SK-N-SH treated with all-trans-retinoic acid at 6 μM for 48 hours (cell line): ENCODE data around the gene CHORDC1.

ENCODE experiments used
- ATAC-seq: fragments of 200-7000 bp; cut with Tn5 transposase; 3 replicates; pipeline ENCODE4 v1.9.1; 2020; ENCODE audit warnings: mild to moderate bottlenecking, moderate library complexity
- ARNTL ChIP-seq: fragments of 450-650 bp; formaldehyde crosslinking; IDR thresholded peaks from 2 replicates; pipeline ENCODE4 v1.5.0; 2020; ENCODE audit warnings: low read depth, mild to moderate bottlenecking, moderate library complexity, borderline replicate concordance
- BACH2 ChIP-seq: fragments of 250-450 bp; sonication (Bioruptor Pico); IDR thresholded peaks from 2 replicates; pipeline ENCODE4 v1.9.0; 2021; ENCODE audit warnings: mild to moderate bottlenecking, borderline replicate concordance
- CREB5 ChIP-seq: fragments of 250-450 bp; sonication (Bioruptor Pico); IDR thresholded peaks from 2 replicates; pipeline ENCODE4 v1.5.1; 2020; ENCODE audit warnings: low read depth, mild to moderate bottlenecking, moderate library complexity
- CSDC2 ChIP-seq: fragments of 250-450 bp; sonication (Bioruptor Pico); IDR thresholded peaks from 2 replicates; pipeline ENCODE4 v1.5.0; 2020; ENCODE audit warnings: mild to moderate bottlenecking, moderate library complexity
- ESRRG ChIP-seq: fragments of 250-450 bp; sonication (Bioruptor Pico); IDR thresholded peaks from 2 replicates; pipeline ENCODE4 v1.6.1; 2021; ENCODE audit warnings: mild to moderate bottlenecking
- GLIS3 ChIP-seq: fragments of 250-450 bp; sonication (Bioruptor Pico); IDR thresholded peaks from 2 replicates; pipeline ENCODE4 v1.5.0; 2020; ENCODE audit warnings: mild to moderate bottlenecking, moderate library complexity
- ISL1 ChIP-seq: fragments of 250-450 bp; sonication (Bioruptor Pico); IDR thresholded peaks from 2 replicates; pipeline ENCODE4 v2.1.2; 2022; ENCODE audit warnings: mild to moderate bottlenecking, moderate library complexity
- OSR1 ChIP-seq: fragments of 250-450 bp; sonication (Bioruptor Pico); IDR thresholded peaks from 2 replicates; pipeline ENCODE4 v1.8.0; 2022; ENCODE audit warnings: moderate library complexity, mild to moderate bottlenecking, inconsistent platforms
- PPARA ChIP-seq: fragments of 250-450 bp; sonication (Bioruptor Pico); IDR thresholded peaks from 2 replicates; pipeline ENCODE4 v1.5.0; 2020; ENCODE audit warnings: mild to moderate bottlenecking, borderline replicate concordance
- RARB ChIP-seq: fragments of 250-450 bp; sonication (Bioruptor Pico); IDR thresholded peaks from 2 replicates; pipeline ENCODE4 v1.8.0; 2021; ENCODE audit warnings: mild to moderate bottlenecking, moderate library complexity
- SNAI2 ChIP-seq: fragments of 250-450 bp; sonication (Bioruptor Pico); IDR thresholded peaks from 2 replicates; pipeline ENCODE4 v1.5.0; 2020; ENCODE audit warnings: mild to moderate bottlenecking, moderate library complexity
- TCF4 ChIP-seq: fragments of 250-450 bp; sonication (Bioruptor Pico); IDR thresholded peaks from 2 replicates; pipeline ENCODE4 v1.8.0; 2021; ENCODE audit warnings: mild to moderate bottlenecking, moderate library complexity, borderline replicate concordance
- TOX ChIP-seq: fragments of 250-450 bp; sonication (Bioruptor Pico); IDR thresholded peaks from 2 replicates; pipeline ENCODE4 v1.8.0; 2021; ENCODE audit warnings: mild to moderate bottlenecking, moderate library complexity, borderline replicate concordance
- ZC3H10 ChIP-seq: fragments of 250-450 bp; sonication (Bioruptor Pico); IDR thresholded peaks from 2 replicates; pipeline ENCODE4 v1.5.1; 2021; ENCODE audit warnings: mild to moderate bottlenecking, moderate library complexity
- ZFP3 ChIP-seq: fragments of 250-450 bp; sonication (Bioruptor Pico); IDR thresholded peaks from 2 replicates; pipeline ENCODE4 v1.5.0; 2020; ENCODE audit warnings: mild to moderate bottlenecking, moderate library complexity
- ZFP30 ChIP-seq: fragments of 450-650 bp; formaldehyde crosslinking; IDR thresholded peaks from 2 replicates; pipeline ENCODE4 v1.5.0; 2022; ENCODE audit warnings: mild to moderate bottlenecking, moderate library complexity
- ZNF565 ChIP-seq: fragments of 450-650 bp; formaldehyde crosslinking; conservative IDR thresholded peaks from 2 replicates; pipeline ENCODE4 v1.5.0; 2020; ENCODE audit warnings: low read depth, mild to moderate bottlenecking, moderate library complexity
- ZNF70 ChIP-seq: fragments of 450-650 bp; formaldehyde crosslinking; IDR thresholded peaks from 2 replicates; pipeline ENCODE4 v1.5.0; 2020; ENCODE audit warnings: mild to moderate bottlenecking, moderate library complexity
- ZNF8 ChIP-seq: fragments of 450-650 bp; formaldehyde crosslinking; IDR thresholded peaks from 2 replicates; pipeline ENCODE4 v1.5.0; 2020; ENCODE audit warnings: mild to moderate bottlenecking, moderate library complexity
- TF ChIP-seq, protein P1 (sequence below): fragments of 250-450 bp; sonication (Bioruptor Pico); IDR thresholded peaks from 2 replicates; pipeline ENCODE4 v1.8.0; 2021; ENCODE audit warnings: low read depth, mild to moderate bottlenecking, moderate library complexity, borderline replicate concordance
- TF ChIP-seq, protein P2 (sequence below): fragments of 250-450 bp; sonication (Bioruptor Pico); IDR thresholded peaks from 2 replicates; pipeline ENCODE4 v1.5.1; 2021; ENCODE audit warnings: mild to moderate bottlenecking, moderate library complexity
- TF ChIP-seq, protein P3 (sequence below): fragments of 250-450 bp; sonication (Bioruptor Pico); IDR thresholded peaks from 2 replicates; pipeline ENCODE4 v1.5.0; 2020; ENCODE audit warnings: mild to moderate bottlenecking, moderate library complexity

The CHORDC1 gene

DNA sequence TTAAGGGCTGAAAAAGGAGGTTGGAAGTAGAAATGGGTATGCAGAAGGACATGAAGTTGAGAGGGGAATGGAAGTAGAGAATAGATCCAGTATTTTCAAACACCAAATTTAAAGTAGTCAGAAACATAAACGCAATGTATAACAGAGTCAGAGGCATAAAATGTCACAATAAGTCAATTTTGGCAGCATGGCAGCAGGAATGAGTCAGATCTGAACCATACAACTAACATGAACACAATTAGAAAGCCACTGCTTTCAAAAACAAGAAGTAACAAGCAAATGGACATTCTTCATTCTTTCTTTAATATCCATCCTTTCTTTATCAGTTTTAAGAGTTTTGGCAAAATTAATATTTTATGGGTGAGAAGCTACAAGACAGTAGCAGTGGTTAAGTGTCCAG lies 2.5 kb downstream of the CHORDC1 start:
- no peak for TF ChIP-seq ESRRG
- no peak for TF ChIP-seq ZFP30 (CRISPR knock-in tag)
- TF ChIP-seq ZC3H10 = no peak
- TF ChIP-seq, protein P1, sequence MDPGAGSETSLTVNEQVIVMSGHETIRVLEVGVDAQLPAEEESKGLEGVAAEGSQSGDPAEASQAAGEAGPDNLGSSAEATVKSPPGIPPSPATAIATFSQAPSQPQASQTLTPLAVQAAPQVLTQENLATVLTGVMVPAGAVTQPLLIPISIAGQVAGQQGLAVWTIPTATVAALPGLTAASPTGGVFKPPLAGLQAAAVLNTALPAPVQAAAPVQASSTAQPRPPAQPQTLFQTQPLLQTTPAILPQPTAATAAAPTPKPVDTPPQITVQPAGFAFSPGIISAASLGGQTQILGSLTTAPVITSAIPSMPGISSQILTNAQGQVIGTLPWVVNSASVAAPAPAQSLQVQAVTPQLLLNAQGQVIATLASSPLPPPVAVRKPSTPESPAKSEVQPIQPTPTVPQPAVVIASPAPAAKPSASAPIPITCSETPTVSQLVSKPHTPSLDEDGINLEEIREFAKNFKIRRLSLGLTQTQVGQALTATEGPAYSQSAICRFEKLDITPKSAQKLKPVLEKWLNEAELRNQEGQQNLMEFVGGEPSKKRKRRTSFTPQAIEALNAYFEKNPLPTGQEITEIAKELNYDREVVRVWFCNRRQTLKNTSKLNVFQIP (CRISPR knock-in tag) = no peak
- TF ChIP-seq ZNF70 = no peak
- no peak for ATAC-seq

DNA sequence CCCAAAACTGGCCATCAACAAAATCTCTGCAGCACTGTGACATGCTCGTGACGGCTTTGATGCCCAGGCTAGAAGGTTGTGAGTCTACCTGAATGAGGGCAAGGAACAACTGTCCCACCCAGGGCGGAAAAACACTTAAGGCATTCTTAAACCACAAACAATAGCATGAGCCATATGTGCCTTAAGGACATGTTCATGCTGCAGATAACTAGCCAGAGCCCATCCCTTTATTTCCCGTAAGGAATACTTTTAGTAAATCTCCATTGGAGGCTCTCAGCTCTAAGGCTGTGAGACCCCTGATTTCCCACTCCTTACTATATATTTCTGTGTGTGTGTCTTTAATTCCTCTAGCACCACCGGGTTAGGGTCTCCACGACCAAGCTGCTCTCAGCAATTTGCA lies 3.4 kb downstream of the CHORDC1 start:
- ATAC-seq = no peak
- TF ChIP-seq ZFP3 (CRISPR knock-in tag) (no peak), SNAI2 (CRISPR knock-in tag) (no peak), ESRRG (no peak), TOX (no peak), CSDC2 (CRISPR knock-in tag) (no peak), TCF4 (CRISPR knock-in tag) (no peak), ZNF8 (no peak), ZNF565 (CRISPR knock-in tag) (no peak), ZFP30 (CRISPR knock-in tag) (no peak), RARB (no peak)
- TF ChIP-seq, protein P2, sequence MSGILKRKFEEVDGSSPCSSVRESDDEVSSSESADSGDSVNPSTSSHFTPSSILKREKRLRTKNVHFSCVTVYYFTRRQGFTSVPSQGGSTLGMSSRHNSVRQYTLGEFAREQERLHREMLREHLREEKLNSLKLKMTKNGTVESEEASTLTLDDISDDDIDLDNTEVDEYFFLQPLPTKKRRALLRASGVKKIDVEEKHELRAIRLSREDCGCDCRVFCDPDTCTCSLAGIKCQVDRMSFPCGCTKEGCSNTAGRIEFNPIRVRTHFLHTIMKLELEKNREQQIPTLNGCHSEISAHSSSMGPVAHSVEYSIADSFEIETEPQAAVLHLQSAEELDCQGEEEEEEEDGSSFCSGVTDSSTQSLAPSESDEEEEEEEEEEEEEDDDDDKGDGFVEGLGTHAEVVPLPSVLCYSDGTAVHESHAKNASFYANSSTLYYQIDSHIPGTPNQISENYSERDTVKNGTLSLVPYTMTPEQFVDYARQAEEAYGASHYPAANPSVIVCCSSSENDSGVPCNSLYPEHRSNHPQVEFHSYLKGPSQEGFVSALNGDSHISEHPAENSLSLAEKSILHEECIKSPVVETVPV (CRISPR knock-in tag) = no peak
- TF ChIP-seq, all 23 proteins: peak for 0

GRCh38 chr11:90218606-90219005 lies 4.2 kb downstream of the CHORDC1 start:
- TF ChIP-seq, protein P2 (CRISPR knock-in tag) = no peak
- TF ChIP-seq ARNTL (CRISPR knock-in tag) (no peak), ZNF565 (CRISPR knock-in tag) (no peak), ISL1 (CRISPR knock-in tag) (no peak), BACH2 (no peak), ZFP30 (CRISPR knock-in tag) (no peak), CREB5 (no peak)
- no peak for ATAC-seq

DNA sequence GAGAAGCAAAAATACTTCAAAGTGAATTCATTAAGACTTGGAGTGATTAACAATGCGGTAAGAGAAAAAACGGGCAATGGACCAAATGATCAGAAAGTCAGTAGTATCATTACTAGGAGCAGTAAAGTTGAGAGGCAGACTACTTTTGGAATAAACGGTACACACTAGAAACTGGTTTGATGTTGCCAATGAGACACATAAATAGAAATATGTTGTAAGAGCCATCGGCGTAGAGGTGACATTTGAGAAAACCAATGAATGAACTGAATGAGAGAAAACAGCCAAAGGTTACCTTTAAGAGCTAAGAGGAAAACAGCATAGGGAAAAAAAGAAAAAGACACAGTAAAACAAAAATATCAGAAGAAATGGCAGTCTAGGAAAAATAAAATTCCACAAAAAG lies 6.2 kb downstream of the CHORDC1 start:
- ATAC-seq = no peak
- TF ChIP-seq PPARA (CRISPR knock-in tag) = no peak
- TF ChIP-seq ZNF8 = no peak
- TF ChIP-seq TCF4 (CRISPR knock-in tag) = no peak
- no peak for TF ChIP-seq GLIS3 (CRISPR knock-in tag)
- TF ChIP-seq ZFP30 (CRISPR knock-in tag) = no peak
- no peak for TF ChIP-seq ISL1 (CRISPR knock-in tag)
- TF ChIP-seq ARNTL (CRISPR knock-in tag) = no peak
- no peak for TF ChIP-seq ZFP3 (CRISPR knock-in tag)
- TF ChIP-seq, protein P3, sequence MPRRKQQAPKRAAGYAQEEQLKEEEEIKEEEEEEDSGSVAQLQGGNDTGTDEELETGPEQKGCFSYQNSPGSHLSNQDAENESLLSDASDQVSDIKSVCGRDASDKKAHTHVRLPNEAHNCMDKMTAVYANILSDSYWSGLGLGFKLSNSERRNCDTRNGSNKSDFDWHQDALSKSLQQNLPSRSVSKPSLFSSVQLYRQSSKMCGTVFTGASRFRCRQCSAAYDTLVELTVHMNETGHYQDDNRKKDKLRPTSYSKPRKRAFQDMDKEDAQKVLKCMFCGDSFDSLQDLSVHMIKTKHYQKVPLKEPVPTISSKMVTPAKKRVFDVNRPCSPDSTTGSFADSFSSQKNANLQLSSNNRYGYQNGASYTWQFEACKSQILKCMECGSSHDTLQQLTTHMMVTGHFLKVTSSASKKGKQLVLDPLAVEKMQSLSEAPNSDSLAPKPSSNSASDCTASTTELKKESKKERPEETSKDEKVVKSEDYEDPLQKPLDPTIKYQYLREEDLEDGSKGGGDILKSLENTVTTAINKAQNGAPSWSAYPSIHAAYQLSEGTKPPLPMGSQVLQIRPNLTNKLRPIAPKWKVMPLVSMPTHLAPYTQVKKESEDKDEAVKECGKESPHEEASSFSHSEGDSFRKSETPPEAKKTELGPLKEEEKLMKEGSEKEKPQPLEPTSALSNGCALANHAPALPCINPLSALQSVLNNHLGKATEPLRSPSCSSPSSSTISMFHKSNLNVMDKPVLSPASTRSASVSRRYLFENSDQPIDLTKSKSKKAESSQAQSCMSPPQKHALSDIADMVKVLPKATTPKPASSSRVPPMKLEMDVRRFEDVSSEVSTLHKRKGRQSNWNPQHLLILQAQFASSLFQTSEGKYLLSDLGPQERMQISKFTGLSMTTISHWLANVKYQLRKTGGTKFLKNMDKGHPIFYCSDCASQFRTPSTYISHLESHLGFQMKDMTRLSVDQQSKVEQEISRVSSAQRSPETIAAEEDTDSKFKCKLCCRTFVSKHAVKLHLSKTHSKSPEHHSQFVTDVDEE = no peak
- TF ChIP-seq TOX = no peak
- no peak for TF ChIP-seq OSR1
- TF ChIP-seq SNAI2 (CRISPR knock-in tag) = no peak
- no peak for TF ChIP-seq ZNF565 (CRISPR knock-in tag)
